ENCODE data around the gene CDHR4.
A peak's percentile ranks its signal among the peaks of the same experiment; 100 is the strongest.

- TF ChIP-seq CTCF (IDR thresholded peaks at IDR 0.05; ENCODE audit: low read length): peak; percentile 93
- TF ChIP-seq EZH2 (IDR thresholded peaks at IDR 0.05; ENCODE audit: borderline replicate concordance, low read length): no peak
Observed at GRCh38 chr3:49839193-49839809, 39.6 kb upstream of the CDHR4 start.
